C4-2B (cell line): ENCODE results near the gene ADD3.

Experiments used
- H3K27ac ChIP-seq: fragments of 450-650 bp; 2 replicates; pipeline ENCODE4 v1.5.1; 2017
- CTCF ChIP-seq: fragments of 450-650 bp; conservative IDR thresholded peaks from 2 replicates; pipeline ENCODE4 v1.5.1; 2017; ENCODE audit warnings: mild to moderate bottlenecking
- ZFX ChIP-seq: fragments of 450-650 bp; IDR thresholded peaks from 2 replicates; pipeline ENCODE4 v1.6.1; 2017

ADD3 gene

GRCh38 chr10:110017052-110017451 lies 9.3 kb downstream of the ADD3 start:
- TF ChIP-seq CTCF (no peak), ZFX (no peak)
- H3K27ac ChIP-seq, result no peak overlapping the region

GRCh38 chr10:110017907-110018306 lies 10.1 kb downstream of the ADD3 start:
- TF ChIP-seq ZFX (no peak), CTCF (no peak)
- H3K27ac ChIP-seq, result no peak overlapping the region

- H3K27ac ChIP-seq, result no peak overlapping the region
- TF ChIP-seq ZFX (no peak), CTCF (no peak)
Measured at GRCh38 chr10:110020265-110020664, 12.5 kb downstream of the ADD3 start.

GRCh38 chr10:110022716-110023504 lies 15.1 kb downstream of the ADD3 start:
- H3K27ac ChIP-seq, result no peak overlapping the region
- no peak for TF ChIP-seq ZFX
- no peak for TF ChIP-seq CTCF

GRCh38 chr10:110023785-110024465 lies 16.1 kb downstream of the ADD3 start:
- TF ChIP-seq CTCF, result no peak
- no peak for TF ChIP-seq ZFX
- no peak overlapping the region for H3K27ac ChIP-seq

- TF ChIP-seq ZFX, result no peak
Measured at GRCh38 chr10:110029450-110029849, 21.7 kb downstream of the ADD3 start.

GRCh38 chr10:110032801-110033700 lies 25.3 kb downstream of the ADD3 start:
- TF ChIP-seq ZFX, result no peak
- TF ChIP-seq CTCF, result no peak
- no peak overlapping the region for H3K27ac ChIP-seq

More at GRCh38 chr10:110029450-110029849, 21.7 kb downstream of the ADD3 start:
- no peak overlapping the region for H3K27ac ChIP-seq
